Hepatic stellate cell (primary cell): ENCODE results near the gene KLHL17.
A peak's percentile ranks its signal among the peaks of the same experiment; 100 is the strongest.

Source experiments
- DNase-seq: peaks from one replicate; pipeline ENCODE4 v3.0.0; 2011; ENCODE audit warnings: low spot score

KLHL17 gene

DNA sequence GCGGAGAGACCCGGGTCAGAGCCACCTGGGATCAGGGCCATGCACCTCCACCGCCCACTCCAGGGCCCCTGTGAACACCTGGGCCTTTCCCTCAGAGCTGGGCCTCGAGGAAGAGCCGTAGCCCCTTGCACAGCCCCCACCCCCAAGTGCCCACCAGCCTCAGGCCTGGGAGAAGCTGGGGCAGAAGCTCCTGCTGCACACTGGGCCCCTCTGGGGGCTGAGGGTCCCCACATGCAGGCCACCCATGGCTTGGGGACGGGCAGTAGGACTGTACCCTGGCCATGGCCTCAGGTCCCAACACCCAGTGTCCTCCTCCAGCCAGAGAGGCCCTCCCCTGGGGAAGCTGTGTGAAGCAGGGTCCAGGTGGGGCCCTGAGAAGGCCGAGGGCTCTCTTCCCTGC lies 7.8 kb upstream of the KLHL17 start:
- DNase-seq = no peak

DNA sequence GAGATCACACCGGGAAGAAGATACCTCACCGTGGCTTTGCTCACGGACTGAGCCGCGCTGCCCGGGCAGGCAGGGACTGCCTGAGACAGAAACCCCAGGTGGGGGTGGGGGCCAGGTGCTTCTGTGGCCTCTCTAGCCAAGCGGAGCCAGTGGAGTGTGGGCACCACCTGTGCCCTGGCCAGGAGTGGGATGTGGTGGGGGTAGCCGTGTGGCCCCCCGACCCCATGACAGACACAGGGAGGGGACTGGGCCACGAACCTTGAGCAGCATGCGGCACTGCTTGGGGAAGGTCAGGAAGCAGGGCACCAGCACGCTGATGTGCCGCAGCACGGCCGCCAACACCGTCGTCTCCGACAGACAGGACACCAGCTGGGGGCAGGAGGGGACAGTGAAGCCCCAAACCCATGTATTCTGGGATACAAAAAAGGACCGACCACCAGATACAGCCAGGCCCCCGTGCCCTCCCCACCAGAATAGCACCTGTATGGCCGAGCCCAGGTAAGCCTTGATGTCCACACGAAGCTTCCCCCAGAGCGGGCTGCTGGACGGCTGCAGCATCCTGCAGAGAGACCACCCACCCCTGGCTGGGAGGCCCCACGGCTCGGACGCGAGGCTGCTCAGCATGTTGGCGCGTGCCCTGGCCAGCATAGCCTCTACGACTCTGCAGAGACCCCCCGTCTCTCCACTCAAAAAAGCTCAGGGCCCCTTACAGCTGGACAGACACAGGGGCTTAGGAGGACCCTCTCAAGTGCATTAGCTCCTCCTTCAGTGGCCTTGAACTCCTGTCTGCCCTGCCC lies 6.7 kb upstream of the KLHL17 start:
- DNase-seq = no peak

DNA sequence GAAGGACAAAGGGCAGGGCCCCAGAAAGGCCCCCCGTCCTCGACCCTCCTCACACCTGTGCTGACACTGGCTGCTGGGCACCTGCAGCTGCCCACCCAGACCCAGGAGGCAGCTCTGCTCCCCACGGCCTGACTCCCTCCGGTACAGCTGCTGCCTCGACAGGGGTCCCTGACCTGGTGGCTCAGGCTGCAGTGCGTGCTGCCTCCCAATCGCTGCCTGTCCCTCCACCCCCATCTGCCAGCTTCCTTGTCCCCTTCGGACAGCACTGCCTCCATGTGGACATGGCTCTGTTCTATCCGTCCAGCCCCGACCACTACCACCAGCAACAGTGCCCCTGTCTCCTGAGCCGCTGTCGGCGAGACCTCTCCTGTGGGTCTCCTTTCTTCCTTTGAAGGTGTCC lies 5.5 kb upstream of the KLHL17 start:
- no peak for DNase-seq

DNA sequence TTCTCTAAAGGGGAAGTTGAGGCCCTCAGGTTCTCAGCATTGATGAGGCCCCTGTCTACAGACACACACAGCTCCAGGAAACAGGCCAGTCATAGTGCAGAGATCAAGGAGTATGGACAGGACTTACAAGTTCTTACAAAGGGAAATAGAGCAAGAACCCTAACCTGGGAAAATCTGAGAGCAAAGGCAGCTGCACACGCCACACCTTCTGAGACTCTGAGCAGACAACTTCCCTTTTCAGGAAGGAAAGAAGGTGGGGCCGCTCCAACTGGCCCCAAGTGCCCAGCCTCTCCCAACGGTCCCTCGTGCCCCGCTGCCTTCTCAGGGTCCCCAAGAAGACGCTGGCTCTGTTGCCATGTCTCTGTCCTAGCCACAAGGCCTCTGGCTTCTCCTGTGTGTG lies 4.9 kb upstream of the KLHL17 start:
- DNase-seq = no peak

DNA sequence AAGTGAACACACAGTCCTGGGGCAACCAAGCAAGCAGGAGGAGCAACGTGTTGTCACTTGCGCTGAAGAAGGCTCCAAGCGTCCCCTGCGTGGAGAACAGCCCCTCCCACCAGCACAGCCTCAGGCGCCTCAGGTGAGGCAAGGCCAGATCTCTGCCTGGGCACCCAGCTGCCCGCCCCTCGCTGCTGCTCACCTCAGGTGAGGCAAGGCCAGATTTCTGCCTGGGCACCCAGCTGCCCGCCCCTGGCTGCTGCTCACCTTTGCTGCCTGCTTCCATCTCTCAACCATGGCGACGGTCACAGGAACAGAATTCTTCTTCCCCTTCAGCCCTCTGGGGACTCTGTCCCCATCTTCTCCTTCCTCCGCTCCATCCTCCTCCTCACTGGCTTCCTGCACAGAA lies 3.7 kb upstream of the KLHL17 start:
- DNase-seq = no peak

DNA sequence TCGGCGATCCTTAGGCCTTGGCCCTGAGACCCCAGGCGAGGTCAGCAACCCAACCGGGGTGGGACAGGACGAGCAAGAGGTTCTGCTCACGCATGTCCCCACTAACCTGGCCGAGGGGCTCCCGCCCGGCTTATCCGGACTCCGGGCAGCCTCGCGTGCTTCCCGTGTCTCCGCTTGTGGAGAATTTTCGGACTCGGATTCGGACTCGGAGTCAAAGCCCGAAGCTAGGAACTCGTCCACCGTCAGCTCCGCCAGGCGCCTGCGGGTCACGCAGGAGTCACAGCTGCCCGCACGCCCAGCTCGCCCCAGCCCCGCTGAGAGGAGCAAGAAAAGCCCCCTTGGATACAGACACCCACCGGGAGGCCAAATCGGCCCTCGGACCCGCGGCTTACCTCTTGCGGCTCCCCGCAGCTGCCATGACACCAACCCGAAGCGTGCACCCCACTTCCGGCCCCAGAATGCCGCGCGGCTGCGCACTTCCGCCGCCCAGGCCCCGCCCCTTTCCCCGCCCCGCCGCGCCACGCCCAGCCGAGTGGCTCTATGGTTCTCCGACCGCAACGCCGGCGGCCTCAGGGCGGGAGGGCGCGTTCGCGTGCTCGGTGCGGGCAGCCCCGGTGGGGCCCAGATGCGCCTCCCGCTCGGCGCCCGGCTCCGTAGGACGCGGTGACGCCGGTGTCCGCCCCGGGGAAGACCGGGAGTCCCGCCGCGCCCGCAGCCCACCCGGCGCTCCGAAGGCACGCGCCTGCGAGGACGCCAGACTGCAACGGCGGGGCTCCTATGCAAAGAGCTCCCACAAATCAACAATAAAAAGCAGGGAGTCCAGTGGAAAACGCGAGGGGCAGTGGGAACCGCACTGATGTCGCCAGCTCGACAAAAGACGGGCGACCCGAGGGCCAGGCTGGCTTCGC lies 1.3 kb upstream of the KLHL17 start, which contains the start of gene NOC2L:
TSS of gene NOC2L (minus strand) at position 434 of the 908 bp plus-strand sequence. CDS start at position 418, 16 bp downstream.
- DNase-seq = peak; percentile 92

DNA sequence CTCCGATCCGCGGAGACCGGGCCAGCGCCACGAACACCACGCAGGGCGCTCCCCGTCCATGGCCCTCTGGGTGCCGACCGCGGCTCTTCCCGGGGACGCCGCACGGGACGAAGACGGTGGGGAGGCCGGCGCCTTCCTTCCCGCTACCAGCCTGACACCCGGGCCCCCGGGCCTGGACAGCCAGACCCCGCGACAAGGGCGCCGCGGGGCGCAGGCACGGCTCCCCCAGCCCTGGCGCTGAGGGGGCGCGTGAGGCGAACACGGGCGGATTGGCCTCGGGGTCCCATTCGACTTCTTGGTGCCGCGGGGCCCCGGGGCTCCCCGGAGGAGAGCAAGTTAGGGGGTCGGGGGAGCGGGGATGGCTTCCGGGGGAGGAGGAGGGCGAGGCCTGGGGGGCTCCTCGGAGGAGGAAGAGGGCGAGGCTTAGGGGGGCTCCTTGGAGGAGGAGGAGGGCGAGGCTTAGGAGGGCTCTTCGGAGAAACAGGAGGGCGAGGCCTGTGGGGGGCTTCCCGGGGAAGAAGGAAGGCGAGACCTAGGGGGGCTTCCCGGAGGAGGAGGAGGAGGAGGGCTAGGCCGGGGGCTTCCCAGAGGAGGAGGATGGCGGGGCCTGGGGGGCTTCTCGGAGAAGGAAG lies 537 bp upstream of the KLHL17 start:
- DNase-seq = no peak

DNA sequence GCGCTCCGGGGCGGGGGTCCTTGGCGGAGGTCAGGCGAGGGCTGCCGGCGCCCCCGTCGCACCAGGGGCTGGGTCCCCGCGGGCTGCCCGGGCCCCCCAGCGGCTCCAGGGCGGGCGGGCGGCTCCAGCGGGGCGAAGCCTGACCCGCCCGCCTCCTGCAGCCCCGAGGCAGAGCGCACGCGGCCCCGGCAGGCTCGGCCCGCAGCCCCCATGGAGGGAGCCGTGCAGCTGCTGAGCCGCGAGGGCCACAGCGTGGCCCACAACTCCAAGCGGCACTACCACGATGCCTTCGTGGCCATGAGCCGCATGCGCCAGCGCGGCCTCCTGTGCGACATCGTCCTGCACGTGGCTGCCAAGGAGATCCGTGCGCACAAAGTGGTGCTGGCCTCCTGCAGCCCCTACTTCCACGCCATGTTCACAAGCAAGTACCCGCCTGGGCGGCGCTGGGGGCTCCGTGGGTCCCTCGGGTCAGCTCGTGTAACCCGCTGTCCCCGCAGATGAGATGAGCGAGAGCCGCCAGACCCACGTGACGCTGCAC lies 817 bp downstream of the KLHL17 start:
- DNase-seq = no peak

DNA sequence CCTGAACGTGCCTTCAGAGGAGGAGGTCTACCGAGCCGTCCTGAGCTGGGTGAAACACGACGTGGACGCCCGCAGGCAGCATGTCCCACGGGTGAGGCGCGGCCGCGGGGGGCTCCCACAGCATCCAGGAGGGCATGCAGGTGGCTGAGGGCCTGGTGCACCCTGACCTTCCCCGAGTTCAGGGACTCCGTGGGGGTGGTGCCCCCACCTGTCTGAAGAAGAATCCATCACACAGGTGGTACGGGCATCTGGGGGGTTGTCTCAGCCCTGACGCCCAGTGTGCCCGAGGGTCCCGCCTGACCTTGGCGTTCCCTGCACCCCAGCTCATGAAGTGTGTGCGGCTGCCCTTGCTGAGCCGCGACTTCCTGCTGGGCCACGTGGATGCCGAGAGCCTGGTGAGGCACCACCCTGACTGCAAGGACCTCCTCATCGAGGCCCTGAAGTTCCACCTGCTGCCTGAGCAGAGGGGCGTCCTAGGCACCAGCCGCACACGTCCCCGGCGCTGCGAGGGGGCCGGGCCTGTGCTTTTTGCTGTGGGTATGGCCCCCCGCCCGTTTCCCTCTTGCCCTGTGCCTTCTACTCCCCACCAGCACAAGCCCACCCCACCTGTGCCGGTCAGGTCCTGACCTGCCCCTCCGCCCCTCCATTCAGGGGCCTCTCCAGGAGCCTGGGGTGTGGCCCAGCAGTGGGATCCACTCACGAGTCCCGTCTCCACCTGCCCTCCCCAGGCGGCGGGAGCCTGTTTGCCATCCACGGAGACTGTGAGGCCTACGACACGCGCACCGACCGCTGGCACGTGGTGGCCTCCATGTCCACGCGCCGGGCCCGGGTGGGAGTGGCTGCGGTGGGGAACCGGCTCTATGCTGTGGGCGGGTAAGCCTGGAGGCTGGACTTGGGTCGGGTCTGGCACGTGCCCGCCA lies 2.3 kb downstream of the KLHL17 start:
- no peak for DNase-seq

DNA sequence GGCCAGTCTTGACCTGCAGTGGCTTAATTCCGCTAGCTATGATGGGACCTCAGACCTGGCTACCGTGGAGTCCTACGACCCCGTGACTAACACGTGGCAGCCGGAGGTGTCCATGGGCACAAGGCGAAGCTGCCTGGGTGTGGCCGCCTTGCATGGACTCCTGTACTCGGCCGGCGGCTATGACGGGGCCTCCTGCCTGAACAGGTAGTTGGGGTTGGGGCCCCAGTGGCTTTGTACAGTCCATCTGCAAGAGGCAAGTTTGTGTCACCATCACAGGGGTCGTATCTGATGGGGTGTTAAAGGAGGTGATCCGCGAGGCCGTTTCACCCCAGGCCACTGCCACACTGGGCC lies 2.9 kb downstream of the KLHL17 start:
- no peak for DNase-seq

DNA sequence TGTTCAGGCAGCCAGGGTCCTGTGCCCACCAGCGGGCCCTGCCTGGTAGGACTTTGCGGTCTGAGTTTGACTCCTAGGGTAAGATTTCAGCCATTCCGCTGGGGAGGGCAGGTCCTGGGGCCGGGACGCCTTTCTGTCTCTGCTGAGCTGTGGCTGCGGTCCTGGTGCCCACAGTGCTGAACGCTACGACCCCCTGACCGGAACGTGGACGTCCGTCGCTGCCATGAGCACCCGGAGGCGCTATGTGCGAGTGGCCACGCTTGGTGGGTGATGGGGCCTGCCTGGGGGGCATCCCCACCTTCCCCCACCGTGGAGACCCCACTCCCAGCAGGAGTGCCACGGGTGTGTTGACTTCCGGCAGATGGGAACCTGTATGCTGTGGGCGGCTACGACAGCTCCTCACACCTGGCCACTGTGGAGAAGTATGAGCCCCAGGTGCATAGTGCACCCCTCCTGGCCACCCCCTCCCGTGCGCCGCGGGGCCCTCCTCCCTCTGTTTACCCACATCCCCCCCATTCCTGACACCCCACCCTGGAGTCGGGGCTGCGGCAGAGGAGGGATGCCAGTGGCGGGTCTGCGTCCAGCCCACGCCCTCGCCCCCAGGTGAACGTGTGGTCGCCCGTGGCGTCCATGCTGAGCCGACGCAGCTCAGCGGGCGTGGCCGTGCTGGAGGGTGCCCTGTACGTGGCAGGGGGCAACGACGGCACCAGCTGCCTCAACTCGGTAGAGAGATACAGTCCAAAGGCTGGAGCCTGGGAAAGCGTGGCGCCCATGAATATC lies 3.6 kb downstream of the KLHL17 start:
- DNase-seq = no peak

DNA sequence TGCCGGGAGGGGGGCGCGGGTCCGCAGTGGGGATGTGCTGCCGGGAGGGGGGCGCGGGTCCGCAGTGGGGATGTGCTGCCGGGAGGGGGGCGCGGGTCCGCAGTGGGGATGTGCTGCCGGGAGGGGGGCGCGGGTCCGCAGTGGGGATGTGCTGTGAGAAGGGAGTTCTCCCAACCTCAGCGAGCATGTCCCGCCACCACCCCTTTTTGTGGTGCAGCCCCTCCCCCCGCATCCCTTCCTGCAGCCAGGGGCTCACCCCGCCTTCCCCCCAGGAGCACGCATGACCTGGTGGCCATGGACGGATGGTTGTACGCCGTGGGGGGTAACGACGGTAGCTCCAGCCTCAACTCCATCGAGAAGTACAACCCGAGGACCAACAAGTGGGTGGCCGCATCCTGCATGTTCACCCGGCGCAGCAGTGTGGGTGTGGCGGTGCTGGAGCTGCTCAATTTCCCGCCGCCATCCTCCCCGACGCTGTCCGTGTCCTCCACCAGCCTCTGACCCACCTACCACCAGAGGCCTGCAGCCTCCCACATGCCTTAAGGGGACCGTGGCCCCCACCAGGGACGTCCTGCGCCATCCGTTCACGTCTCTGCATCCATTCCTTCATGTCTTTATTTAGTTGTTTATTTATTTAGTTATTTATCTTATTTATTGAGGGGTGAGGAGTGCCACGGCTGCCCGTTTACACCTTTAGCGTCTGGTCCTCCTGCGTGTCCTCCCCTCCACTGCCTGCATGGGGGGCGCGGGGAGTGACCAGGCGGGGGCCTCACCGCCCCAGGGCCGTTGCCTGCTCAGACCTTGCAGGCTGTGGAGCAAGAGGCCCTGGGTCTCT lies 4.5 kb downstream of the KLHL17 start:
- DNase-seq = no peak

DNA sequence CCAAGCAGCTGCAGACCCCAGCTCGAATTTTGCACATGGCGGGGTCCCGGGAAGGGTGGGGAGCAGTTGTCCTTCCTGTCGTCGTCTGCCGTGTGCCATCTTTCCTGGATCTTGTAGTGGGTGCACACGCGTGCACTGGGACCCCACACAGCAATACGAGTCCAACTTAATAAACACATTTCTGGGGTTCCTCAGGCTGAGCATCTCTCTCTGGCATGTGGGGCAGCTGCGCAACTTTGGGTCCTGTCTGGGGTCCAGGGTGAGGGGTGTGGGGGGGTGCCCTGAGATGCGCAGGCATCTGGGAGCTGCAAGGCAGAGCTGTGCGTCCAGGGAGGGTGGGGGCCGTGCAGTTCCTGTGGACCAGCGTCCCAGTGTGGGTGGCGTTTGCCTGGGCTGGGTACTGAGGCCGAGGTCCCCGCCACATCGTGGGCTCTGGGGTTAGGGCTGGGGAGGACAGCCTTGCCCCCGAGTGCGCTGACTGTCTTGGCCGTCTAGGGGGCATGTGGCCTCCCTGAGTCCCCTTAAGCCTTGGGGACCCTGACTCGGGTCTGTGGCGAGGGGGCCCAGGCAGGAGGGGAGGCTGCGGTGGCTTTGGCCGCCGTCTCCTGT lies 5.2 kb downstream of the KLHL17 start:
- no peak for DNase-seq

DNA sequence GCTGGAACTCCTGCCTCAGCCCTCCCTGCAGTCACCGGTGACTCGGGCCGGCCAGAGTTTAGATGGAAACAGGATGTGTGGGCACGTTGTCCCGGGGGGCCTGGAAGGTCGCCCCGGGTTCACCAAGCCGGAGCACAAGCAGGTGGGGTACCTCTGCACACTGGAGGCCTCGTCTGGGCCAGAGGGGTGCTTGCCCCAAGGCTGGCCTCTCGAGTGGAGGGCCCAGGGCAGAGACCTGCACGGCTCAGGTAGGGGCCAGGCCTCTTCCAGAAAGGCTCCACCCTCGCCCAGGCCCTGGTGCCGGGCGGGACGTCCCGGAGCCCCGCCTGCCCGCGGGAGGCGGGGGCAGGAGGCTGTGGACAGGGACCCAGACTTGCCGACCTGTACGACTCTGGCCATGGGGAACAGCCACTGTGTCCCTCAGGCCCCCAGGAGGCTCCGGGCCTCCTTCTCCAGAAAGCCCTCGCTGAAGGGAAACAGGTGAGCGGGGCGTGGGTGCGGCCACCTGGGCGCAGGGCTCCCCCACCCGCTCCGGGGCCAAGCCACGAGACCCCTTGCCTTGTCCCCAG lies 5.8 kb downstream of the KLHL17 start, which contains the start of gene PLEKHN1:
TSS of gene PLEKHN1 (plus strand) at position 348 of the 569 bp plus-strand sequence. CDS start at position 398, 50 bp downstream.
- peak; percentile 84 for DNase-seq

DNA sequence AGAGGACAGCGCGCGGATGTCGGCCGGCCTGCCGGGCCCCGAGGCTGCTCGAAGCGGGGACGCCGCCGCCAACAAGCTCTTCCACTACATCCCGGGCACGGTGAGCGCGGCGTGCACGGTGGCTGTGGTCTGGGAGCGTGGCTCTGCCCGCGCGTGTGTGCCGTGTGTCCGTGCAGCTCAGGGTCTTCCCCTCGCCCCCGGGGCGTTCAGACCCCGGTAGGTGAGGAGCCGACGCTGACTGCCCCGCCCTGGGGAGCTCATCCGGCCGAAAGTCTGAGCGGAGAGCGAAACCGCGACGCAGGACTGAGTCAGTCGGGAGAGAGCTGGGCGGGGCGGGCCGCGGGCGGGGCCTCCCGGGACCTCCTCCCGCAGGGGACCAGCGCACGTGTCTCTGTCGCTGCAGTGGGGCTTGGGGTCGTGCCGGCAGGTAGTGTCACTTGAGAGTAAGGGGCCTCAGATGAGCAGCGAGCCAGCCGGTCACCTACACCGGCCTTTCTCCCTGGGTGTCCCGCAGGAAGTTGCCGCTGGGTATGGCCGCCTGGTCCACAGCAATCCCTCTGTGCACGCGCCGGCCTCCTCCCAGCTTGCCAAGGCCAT lies 6.4 kb downstream of the KLHL17 start:
- DNase-seq = peak; percentile 96

DNA sequence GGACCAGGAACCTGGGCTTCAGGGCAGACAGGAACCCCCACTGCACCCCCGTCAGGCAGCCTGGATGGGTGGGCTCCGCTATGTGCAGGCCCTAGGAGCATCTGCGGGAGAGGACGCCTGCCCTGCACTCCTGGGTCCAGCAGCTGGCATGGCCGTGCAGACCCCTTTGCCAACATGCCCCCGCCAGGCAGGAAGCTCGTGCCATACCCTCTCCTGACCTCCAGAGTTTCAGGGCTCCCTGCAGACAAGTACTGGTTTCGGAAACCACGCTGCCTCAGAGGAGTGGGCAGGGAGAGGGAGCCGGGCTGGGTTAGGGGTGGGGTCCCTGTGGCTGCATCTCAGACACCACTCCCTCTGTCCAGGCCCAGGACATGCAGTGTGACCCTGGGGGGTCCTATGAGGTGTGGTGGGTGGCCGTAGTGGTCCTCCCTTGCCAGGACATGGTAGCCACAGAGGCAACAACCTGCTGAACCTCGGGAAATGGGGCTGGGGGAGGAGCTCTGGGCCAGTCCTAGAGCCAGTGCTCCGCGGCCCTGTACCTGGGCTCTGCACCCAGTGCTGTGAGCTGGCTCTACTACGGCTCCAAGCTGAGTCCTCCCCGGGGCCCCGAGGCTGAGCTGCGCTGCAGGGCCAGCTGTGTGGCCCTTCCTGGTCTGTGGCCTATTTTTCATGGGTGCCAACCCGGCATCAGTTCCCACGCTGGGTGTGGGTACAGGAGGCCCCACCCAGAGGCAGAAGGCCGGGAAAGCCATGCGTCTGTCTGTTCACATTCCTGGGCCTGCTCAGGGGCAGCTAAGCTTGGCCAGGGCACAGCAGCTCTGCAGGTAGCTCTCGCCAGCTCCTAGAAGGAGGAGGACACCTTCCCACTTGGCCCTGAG lies 7.3 kb downstream of the KLHL17 start:
- DNase-seq = no peak

DNA sequence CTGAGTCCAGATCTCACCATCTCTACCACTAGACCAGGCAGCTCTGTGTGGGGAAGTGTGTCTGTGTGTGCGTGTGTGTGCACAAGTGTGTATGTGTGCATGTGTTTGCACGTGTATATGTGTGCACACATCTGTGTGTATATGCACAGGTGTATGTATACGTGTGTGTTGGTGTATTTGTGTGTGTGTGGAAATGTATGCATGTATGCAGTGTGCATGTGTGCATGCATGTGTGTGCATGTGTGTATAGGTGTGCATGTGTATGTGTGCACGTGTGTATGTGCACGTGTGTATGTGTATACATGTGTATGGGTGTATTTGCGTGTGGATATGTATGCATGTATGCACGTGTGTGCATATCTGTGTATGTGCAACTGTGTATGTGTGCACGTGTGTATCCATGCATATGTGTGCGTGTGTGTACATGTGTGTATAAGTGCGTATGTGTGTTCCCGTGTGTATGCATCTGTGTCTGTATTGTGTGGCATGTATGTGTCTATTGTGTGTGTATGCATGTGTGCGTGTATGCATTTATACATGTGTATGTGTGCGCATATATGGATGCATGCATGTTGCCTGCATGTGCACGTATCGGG lies 9.0 kb downstream of the KLHL17 start:
- no peak for DNase-seq
